HG03064 (cell line): ENCODE data around the gene KCTD3.

Source experiments
- ATAC-seq: cut with Tn5 transposase; IDR thresholded peaks from one replicate; pipeline ENCODE4 v1.9.1; 2021; ENCODE audit warnings: low read depth; ENCODE audit not compliant: unreplicated experiment

KCTD3 gene

DNA sequence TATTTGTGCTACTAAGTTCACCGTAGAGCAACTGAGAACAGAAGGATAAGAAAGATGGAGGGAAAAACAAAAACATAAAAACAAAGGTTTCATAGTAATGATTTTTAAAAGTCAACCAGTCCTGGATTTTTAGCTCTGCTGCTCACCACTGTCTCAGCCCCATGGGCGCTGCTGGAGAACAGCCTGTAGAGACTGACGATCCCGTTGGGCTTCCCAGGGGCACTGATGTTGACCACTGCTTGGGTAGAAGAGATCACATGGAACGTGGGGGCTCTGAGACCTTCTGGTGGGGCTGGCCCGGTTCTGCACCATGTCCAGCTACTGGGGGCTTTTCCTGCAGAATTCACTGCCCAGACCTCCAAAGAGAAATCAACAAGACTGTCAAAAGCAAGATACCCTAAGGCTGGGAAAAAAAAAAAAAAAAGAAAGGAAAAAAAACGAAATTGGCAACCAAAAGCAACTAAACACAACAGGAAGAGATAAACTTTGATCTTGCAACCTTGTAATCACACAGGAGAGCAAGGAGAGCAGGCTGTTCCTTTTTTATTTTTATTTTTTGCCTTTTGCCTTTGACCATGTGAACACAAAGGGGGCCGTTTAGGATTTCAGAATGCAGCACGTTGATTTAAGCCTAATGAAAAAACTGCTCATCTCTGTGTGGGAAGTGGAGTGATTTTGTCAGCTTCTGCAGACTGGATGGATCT, 83.5 kb downstream of the KCTD3 start:
- no peak for ATAC-seq

DNA sequence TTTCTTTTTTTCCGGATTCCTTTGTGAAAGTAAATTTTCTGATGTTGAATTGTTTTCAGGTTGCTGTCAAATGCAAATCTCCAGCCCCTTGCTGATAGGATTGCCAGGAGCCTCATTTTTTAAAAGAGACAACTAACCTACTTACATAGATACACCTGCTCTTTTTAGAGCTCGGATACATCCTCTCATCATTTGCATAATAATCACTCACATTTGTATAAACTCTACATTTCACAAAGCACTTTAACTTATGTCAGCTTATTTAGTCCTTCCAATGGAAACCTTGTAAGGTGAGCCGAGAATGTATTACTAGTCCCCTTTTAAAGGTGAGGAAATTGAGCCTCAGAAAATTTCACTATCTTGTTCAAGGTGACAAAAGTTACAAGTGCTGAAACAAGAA, 84.8 kb downstream of the KCTD3 start:
- no peak for ATAC-seq

DNA sequence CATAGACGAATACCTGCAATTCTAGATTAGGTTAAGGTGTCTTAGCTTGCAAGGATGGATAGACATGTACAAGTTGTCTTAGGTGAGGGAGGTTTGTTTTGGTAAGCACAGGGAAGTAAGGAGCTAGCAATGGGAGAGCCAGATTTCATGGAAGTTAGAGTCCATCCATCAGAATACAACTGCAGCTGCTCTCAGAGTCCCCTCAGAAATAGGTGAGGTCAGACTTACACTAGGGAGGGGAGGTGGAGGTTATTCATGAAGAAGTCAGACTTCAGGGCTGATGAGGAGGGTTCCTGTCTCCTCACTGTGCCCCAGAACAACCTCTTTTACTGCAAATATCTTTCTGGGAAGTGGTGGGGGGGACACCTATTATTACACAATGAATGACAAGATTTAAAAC, 85.3 kb downstream of the KCTD3 start:
- no peak for ATAC-seq

DNA sequence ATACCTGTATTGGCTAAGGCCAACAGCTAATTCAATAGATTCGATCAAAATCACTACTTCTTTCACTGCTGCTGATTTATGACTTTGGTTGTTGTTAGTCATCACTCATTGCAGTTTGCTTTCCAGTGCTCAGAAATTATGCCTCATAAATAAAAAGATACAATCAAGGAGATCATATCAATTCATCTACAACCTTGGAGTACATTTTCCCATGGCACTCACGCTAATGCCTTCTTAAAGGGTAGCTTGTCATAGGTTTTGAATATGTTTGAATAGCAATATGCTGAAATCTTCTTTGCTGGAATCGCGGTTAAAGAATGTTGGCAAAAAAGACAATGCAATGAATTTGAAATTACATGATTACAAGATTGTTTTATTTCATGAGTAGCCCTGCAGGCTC, 89.9 kb downstream of the KCTD3 start:
- ATAC-seq: no peak

DNA sequence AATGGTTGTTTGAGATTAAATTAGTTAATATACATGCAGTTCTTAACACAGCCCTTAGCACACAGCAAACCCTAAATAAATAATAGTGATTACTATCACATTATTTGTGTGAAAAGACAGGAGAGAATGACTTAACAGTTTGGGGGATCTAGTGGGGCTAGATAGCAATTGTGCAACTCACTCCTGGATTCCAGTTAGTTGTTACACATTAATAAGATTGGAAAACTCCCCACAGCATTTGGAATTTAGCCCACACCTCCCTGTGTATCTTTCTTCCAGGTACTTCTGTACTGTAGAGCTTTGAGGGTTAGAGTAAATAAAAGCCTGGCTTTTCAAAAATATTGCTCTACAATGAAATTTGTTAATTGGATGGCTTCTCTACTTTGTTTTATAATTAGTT, 93.2 kb downstream of the KCTD3 start:
- ATAC-seq: no peak

DNA sequence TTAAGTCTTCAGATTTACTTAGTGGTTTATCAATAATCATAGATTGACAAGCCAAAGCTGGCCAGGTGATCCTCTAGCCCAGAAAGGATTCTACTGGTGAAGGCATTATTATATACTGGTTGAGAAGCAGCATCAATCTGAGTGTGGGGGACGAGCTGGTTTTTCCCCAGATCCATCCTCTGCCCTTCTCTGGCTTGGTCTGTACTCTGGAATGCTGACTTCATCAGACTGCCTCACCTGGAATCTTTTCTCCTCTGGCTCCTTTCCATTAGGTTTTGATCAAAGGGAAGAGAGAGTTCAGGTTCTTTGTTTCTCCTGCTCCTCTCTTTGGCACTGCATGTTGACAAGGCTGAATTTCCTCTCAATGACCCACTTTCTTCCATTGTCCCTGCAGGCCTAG, 93.9 kb downstream of the KCTD3 start:
- ATAC-seq: no peak

DNA sequence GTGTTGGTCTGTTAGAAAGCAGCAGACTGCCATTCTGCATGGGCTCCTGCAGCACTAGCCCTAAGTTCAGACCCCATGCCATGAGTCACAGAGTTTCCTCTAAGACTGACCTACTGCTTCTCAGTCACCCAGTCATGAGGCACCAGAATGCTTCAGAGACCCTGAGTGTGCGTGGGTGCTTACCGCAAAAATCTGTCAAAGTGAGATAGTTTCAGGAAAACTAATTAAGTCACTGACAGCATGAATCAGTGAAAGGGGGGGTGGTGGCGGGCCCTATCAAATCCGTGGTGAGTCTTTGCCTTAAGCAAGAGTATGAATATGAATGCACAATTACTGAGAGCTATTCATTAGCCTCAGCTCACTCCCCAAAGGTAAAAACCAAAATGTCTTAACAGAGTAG, 98.1 kb downstream of the KCTD3 start:
- no peak for ATAC-seq

DNA sequence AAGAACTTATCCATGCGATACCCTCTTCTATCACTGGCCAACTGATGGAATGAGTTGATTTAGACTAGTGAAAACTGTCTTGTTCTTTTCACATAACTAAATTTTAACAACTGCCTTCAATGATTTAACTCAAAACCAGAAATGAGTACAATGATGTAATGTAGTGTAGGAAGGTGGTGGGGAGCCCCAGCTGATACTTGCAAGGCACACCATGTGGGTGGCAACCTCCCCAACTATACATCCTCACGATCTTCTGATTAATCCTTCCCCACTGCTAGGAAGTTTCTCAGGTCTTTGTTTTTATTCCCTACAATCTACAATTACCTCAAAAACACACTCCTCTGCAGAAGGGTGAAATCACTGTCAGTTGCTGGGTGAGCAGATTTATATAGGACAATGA, 100.7 kb downstream of the KCTD3 start:
- ATAC-seq: no peak

DNA sequence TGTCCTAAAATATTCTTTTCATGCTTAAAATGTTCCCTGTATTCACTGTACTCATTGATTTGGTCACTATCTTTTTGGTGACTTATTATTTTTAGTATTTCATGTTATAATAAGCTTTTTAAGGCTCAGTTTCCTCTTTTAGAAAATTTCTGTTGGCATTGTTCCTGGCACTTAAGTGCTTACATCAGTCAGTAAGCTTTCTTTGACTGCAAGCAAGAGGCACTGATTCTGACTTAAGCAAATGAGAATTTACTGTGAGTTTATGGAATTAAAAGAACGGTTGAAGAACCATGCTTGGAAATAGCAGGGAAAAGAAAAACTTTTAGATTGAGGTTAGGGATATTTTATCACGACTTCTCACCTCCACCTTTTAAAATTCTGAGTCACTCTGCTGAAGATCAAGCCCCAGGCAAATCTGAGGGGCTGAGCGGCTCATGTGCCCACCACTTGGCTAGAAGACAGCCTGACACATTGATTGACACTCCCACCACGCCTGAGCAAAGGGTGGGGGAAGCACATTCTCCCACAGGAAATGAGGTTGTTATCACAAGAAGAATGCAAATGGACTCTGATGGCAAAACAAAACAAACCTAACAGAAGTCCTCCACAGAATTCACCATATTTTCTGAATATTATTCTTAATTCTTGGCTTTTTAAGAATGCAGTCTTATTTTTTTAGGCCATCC, 102.8 kb downstream of the KCTD3 start:
- no peak for ATAC-seq
